HG02840 (cell line): ENCODE measurements around the gene PIH1D1.

Experiments used
- ATAC-seq: cut with Tn5 transposase; IDR thresholded peaks from one replicate; pipeline ENCODE4 v1.9.1; 2021; ENCODE audit warnings: mild to moderate bottlenecking, moderate library complexity, moderate number of reproducible peaks; ENCODE audit not compliant: unreplicated experiment, low FRiP score

The PIH1D1 gene

DNA sequence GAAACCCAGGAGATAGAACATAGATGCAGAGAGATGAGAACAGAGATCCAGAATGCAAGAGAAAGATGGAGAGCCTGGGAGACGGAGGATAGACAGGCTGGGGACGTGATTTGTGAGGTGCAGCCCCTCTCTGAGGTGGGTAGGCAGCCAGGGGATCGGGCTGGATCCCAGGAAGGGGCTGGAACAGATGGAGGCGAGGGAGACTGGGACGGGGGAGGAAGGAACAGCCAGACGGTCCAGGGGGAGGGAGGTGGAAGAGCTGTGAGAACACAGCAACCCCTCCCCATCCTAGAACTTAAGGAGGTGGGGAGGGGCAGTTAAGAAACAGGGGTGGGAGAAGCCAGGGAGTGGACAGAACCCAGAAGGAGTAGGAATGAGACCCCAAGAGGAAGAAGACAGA is 13.4 kb downstream of the PIH1D1 start:
- no peak for ATAC-seq

GRCh38 chr19:49437231-49437630 is 14.4 kb downstream of the PIH1D1 start:
- ATAC-seq: no peak

- ATAC-seq: no peak
Observed at GRCh38 chr19:49436381-49437017, 15.1 kb downstream of the PIH1D1 start.

- no peak for ATAC-seq
Observed at GRCh38 chr19:49435670-49436069, 15.9 kb downstream of the PIH1D1 start.

DNA sequence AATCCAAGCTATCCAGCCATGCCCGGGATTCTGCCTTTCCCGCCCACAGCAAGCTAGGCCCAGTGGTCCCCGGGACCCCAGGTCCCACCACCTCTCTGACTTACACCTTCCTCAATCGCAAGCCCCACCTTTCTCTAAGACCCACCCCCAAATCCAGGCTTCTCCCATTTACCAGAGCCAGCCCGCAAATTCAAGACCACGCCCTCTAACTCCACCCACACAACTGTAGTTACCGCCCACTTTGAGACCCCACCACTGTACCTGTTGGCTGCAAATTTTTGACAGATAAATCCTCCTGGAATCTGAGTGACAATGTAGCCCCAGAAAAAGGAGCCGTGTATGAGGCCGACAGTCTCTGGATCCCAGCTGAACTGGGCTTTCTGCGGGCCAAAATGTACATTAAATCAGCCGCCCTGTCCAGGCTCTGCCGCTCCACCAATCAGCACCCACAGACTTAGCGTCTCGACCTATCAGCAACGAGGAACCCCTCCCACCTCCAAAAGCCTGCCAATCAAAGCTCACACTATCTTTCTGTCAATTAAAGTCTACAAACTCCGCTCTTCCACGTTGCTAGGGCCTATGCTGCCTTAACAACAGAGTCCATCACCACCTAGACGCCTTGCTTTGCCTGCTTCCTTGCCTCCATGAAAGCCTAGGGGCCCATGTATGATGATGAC is 16.6 kb downstream of the PIH1D1 start:
- ATAC-seq: no peak

- ATAC-seq: no peak
Observed at GRCh38 chr19:49433240-49433901, 18.2 kb downstream of the PIH1D1 start.

DNA sequence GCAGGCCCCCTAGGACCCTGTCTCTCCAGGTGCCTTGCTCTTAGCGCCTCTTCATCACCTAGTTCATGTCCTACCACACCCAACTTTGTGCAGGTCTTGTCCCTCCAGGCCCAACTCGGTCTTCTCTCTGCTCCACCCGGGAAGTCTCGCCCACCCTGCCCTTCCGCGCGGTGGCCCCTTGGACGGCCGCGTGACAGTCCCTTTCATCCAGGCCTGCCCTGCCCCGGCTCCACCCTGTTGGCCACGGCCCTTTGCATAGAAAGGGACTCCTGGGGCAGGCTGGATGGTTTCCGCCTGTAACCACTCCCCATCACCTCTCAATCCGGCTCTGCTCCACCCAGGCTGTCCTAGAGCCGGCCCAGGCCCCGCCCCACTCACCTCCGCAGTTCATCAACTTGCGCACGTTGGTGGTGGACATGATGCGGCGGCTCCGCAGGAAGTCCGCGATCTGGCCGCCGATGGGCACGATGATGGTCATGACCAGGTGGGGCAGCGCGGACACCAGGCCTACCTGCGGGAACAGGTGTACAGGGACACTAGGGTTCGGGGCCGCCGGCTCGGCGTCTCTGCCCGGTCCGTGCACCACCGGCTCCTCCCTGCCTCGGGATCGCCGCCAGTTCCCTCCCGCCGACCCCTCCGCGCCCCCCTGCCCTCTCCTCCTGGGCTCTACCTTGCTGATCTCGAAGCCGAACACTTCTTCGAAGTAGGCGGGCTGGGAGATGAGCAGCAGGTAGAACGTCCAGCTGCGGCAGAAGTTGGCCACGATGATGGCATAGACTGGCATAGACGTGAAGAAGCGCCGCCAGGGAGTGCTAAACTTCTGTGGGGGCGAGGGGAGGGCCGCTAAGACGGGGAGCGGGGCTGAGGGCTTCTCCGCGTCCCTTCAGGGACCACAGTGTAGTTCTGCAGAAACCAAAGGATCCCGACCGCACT is 19.2 kb downstream of the PIH1D1 start:
- ATAC-seq: no peak

DNA sequence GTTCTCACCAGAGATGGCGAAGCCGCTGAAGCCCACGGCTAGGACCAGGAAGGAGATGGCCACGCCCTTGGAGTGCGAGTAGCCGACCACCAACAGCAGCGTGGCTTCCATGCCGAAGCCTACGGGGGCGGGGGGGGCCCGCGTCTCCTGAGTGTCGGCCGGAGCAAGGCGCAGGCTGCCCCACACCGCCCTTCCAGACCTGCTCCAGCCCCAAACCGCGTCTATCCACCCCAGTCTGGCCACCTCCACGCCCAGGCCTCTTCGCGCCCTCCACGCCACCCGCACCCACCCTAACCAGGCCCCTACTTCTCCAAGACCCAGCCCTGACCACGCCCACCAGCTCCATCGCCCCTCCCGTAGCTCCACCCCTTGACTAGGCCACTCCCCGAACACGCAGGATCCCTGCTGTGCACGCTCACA is 20.3 kb downstream of the PIH1D1 start:
- ATAC-seq: no peak

DNA sequence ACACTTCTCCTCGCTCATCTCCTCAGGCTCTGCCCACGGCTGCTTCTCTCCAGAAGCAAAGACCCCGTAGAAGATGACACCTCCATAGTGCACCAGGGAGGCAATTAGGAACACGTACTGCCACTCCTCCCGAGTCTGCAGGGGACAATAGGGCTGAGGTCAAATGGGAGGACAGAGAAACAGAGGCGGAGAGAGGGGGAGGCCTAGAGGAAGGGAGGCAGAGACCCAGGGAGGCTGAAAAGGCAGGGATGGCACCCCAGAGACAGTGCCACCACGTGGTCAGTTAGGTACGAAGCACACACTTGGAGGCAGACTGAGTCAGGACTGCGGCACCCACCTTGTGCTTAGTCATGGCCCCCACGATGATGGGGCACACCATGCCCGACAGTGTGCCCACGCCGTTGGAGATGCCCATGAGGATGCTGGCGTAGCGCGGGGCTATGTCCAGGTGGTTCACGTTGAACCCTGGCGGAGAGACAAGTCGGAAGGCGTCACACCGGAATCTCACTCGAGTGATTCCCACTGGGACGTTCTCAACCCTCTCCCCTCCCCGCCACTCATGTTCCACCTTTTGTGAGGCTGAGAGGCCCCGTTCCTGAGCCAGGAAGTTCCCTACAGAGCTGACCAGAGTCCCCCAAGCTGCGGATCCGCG is 20.8 kb downstream of the PIH1D1 start:
- ATAC-seq: no peak

GRCh38 chr19:49430172-49430677 is 21.4 kb downstream of the PIH1D1 start:
- no peak for ATAC-seq

DNA sequence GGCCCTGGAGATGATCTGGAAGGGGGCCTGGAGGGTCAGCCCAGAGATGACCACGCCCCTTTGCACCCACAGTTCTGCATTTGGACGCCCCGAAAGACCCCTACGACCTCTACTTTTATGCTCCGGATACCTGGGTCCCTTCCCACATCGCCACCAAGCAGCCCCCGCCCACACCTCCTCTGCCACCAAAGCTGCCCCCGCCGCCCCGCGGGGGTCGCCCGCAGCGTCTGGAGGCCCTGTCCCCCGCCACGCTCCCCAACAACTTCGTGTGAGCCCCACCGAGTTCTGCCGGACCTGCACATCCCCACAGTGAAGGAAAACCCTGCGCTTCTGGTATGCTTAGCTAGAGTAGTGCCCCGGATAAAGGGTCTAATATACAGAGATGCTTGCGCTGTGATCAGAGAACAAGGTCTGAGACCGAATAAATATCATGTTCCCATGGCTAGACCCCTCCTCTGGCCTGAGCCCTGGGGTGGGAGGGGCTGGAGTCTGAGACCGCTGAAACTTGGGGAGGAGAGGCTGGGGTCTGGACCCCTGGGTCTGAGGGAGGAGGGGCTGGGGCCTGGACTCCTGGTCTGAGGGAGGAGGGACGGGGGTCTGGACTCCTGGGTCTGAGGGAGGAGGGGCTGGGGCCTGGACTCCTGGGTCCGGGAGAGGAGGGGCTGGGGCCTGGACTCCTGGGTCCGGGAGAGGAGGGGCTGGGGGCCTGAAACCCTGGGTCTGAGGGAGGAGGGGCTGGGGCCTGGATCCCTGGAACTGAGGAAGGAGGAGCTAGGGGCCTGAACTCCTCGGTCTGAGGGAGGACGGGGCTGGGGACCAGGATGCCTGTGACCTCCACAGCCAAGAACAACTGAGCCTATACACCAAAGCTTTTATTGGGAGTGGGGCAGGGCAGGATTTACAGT is 22.8 kb downstream of the PIH1D1 start:
- no peak for ATAC-seq

DNA sequence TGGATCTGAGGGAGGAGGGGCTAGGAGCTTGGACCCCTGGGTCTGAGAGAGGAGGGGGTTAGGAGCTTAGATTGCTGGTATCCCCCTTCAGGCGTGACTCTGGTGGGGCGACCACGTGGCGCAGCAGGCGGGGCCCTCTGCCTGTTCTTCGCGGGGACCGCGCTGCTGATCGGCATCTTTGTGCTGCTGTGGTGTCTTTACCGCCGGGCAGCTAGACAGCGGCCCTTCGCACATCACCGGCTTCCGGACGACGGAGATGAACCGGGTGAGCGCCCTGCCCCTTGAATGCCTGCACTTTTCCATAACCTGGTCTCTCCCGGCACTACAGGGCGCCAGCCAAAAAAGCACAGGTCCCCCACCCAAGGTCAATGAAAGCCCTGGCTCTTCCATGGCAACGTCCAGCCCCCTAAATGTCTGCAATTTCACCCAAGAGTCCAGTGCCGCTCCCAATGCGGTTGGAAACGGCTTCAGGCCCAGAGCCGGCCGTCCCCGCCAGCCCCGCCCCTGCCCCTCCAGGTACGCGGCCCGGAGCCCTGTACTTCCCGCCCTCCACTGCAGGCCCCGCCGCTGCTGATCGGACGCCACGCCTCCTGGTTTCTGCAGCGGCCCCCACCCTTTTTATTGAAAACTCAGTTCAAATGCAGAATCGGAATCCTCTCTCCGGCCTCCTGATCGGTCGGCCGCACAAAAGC is 23.6 kb downstream of the PIH1D1 start:
- no peak for ATAC-seq

DNA sequence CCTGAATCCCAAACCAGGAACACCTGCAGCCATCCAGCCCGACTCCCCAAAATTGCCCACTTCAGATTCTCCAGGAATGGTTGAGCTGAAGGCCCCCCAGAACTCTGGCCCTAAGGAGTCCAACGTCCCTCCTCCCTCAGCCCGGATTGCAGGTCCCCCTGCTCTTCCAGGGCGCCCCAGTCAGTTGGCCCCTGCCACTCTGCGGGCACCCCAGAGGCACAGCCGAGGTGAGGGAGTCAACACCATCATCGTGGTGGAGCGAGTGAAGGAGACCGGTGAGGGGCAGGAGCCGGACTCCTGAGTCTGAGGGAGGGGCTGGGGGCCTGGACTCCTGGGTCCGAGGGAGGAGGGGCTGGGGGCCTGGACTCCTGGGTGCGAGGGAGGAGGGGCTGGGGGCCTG is 24.3 kb downstream of the PIH1D1 start:
- no peak for ATAC-seq

GRCh38 chr19:49425922-49426592 is 25.6 kb downstream of the PIH1D1 start:
- ATAC-seq: no peak

- ATAC-seq: no peak
Observed at GRCh38 chr19:49425178-49425577, 26.4 kb downstream of the PIH1D1 start, which contains the start of gene GFY. Gene GFY (plus strand): TSS chr19:49425388. CDS start chr19:49426431, 1,043 bp downstream.

DNA sequence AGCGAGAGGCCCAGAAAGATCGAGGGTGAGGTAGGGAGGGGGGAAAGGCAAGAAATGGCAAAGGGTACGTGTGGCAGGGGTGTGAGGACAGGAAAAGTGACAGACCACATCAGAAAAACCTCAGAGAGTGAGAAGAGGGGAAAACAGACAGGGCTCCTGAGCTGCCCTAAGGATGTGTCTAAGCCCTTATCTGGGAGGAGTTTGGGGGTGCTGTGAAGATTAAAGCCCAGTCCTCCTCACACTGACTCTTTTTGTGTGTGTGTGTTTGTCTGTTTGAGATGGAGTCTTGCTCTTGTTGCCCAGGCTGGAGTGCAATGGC is 27.7 kb downstream of the PIH1D1 start:
- no peak for ATAC-seq

DNA sequence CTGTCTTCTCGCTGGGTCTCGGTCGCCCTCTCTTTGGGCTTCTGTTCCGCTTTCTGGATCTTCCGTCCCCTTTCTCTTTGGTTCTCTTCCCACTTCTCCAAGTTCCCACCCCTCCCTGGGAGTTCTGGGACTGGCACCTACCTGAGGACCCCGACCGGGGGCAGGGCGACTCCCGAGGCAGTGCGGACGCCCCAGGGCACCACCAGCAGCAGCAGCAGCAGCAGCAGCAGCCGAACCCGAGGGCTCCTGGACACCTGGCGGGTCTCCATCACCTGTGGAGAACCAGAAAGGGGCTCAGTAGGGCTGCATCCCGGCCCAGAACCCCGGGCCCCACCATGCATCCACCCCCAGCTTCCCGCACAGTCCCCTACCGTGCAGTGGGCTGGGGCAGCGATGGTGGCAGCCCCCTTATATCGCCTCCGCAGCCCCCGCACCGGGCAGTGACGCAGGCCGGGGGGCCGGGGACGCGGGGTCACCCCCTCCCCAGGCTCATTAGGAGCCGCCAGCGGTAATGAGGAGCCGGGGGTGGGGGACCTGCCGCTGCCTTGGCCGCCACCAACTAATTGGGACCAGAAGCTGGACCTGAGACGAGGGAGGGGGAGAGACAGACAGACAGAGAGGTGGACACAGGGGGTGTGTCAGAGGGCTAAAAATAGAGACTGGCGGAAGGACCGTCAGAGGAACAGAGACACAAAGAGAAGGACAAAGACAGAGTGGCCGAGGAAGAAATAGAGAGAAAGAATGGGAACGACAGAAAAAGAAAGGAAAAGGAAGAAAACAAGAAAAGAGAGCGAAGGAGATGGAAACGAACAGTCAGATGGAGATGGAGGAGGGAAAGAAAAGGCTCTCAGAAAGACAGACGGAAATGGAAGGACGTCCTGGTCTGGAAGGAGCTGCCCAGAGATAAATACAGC is 28.3 kb downstream of the PIH1D1 start, which contains the start of gene PTH2:
PTH2 (minus strand) TSS at position 371 of the 914 bp plus-strand sequence; CDS start at position 269, 102 bp downstream.
- no peak for ATAC-seq
